HG03457 (cell line): ENCODE results near the gene DBNDD2.

Source experiments
- ATAC-seq: cut with Tn5 transposase; IDR thresholded peaks from one replicate; pipeline ENCODE4 v1.9.1; 2021; ENCODE audit warnings: moderate number of reproducible peaks; ENCODE audit not compliant: unreplicated experiment

DBNDD2 gene

GRCh38 chr20:45448270-45448669 is 40.2 kb downstream of the DBNDD2 start:
- ATAC-seq, result no peak

- no peak for ATAC-seq
Measured at GRCh38 chr20:45449528-45449927, 41.4 kb downstream of the DBNDD2 start.

GRCh38 chr20:45450097-45450818 is 42.2 kb downstream of the DBNDD2 start:
- no peak for ATAC-seq

GRCh38 chr20:45452238-45452637 is 44.1 kb downstream of the DBNDD2 start:
- no peak for ATAC-seq

GRCh38 chr20:45452772-45453691 is 44.9 kb downstream of the DBNDD2 start:
- ATAC-seq, result no peak

- no peak for ATAC-seq
Measured at GRCh38 chr20:45456632-45457031, 48.5 kb downstream of the DBNDD2 start.

GRCh38 chr20:45459606-45460005 is 51.5 kb downstream of the DBNDD2 start:
- ATAC-seq, result no peak
